H1 (cell line): ENCODE results near the gene GCK. TPM values are rescaled to one million over a fixed set of nuclear protein-coding genes. Genes with fewer than 3 reads are reported as not detected.

Experiments
- CTCF ChIA-PET: fragments of 300-600 bp; sonication (Branson Sonifier 250); formaldehyde crosslinking; loops from one replicate; lab custom pipeline; 2021; ENCODE audit not compliant: partially characterized antibody; lab: Charles Lee
- POLR2A ChIA-PET: fragments of 300-600 bp; sonication (Branson Sonifier 250); formaldehyde crosslinking; loops from one replicate; lab custom pipeline; 2021; ENCODE audit warnings: inconsistent platforms; ENCODE audit not compliant: partially characterized antibody; lab: Charles Lee
- DNase-seq, 2 experiments: peaks; one replicate each; pipeline versions ENCODE4 v3.0.0 to v3.0.0-alpha.2; 2010 to 2022; ENCODE audit warnings: low spot score in 2 of 2, low read depth in 1 of 2, mixed read lengths in 1 of 2
- FAIRE-seq: peaks from 2 replicates; lab custom pipeline; 2011; peaks lifted over from hg19 to GRCh38; lab: Jason Lieb, UNC
- H2AFZ ChIP-seq: 2 replicates; pipeline ENCODE4 v1.8.1; 2012; ENCODE audit warnings: low read length, inconsistent platforms
- H2AK5ac ChIP-seq: 2 replicates; pipeline ENCODE4 v1.6.1; 2013; ENCODE audit warnings: low read depth, low read length
- H2BK120ac ChIP-seq: replicated peaks from 2 replicates; pipeline ENCODE3; 2013; ENCODE audit warnings: low read depth, low read length, inconsistent platforms
- H2BK12ac ChIP-seq: 2 replicates; pipeline ENCODE4 v1.6.1; 2013; ENCODE audit warnings: low read depth, low read length
- H2BK15ac ChIP-seq: 2 replicates; pipeline ENCODE4 v1.6.1; 2013; ENCODE audit warnings: low read length
- H2BK20ac ChIP-seq: 2 replicates; pipeline ENCODE4 v1.6.1; 2013; ENCODE audit warnings: low read length
- H2BK5ac ChIP-seq: 2 replicates; pipeline ENCODE4 v1.6.1; 2013; ENCODE audit warnings: low read depth, low read length
- H3K14ac ChIP-seq: 2 replicates; pipeline ENCODE4 v1.6.1; 2013; ENCODE audit warnings: inconsistent platforms; ENCODE audit not compliant: insufficient read length
- H3K18ac ChIP-seq: 2 replicates; pipeline ENCODE4 v1.6.1; 2013; ENCODE audit warnings: low read length; ENCODE audit errors: extremely low read depth
- H3K23ac ChIP-seq: 2 replicates; pipeline ENCODE4 v1.6.1; 2013; ENCODE audit warnings: inconsistent platforms; ENCODE audit not compliant: insufficient read length
- H3K23me2 ChIP-seq: 2 replicates; pipeline ENCODE4 v1.6.1; 2013; ENCODE audit warnings: low read depth, low read length
- H3K27ac ChIP-seq: 2 replicates; pipeline ENCODE4 v1.6.1; 2011; ENCODE audit warnings: low read depth, low read length, inconsistent platforms
- H3K27me3 ChIP-seq, 4 experiments: replicated peaks in 1 of 4; 1 replicate in 1 of 4; 2 replicates in 3 of 4; pipeline versions ENCODE4 v1.6.1 to v1.8.1; 2011 to 2013; ENCODE audit warnings: low read length in 3 of 4, mild to moderate bottlenecking in 3 of 4, inconsistent platforms in 2 of 4, mixed read lengths in 2 of 4, moderate library complexity in 1 of 4; ENCODE audit not compliant: control insufficient read depth in 3 of 4, insufficient read depth in 3 of 4; ENCODE audit errors: extremely low read depth in 1 of 4
- H3K36me3 ChIP-seq, 4 experiments: 2 replicates each; pipeline versions ENCODE4 v1.6.1 to v1.8.1; 2011 to 2013; ENCODE audit warnings: mild to moderate bottlenecking in 4 of 4, low read length in 3 of 4, moderate library complexity in 2 of 4, control low read depth in 1 of 4, inconsistent platforms in 1 of 4; ENCODE audit not compliant: insufficient read depth in 4 of 4, control insufficient read depth in 2 of 4
- H3K4ac ChIP-seq: replicated peaks from 2 replicates; pipeline ENCODE3; 2013; ENCODE audit warnings: low read length, low read depth, mixed read lengths, inconsistent platforms; ENCODE audit not compliant: insufficient read length
- H3K4me1 ChIP-seq, 4 experiments: replicated peaks in 1 of 4; 1 replicate in 1 of 4; 2 replicates in 3 of 4; pipeline versions ENCODE4 v1.6.1 to v1.8.1; 2011 to 2013; ENCODE audit warnings: low read length in 3 of 4, inconsistent platforms in 2 of 4, mixed read lengths in 1 of 4; ENCODE audit not compliant: insufficient read depth in 4 of 4, control insufficient read depth in 3 of 4
- H3K4me2 ChIP-seq, 2 experiments: 2 replicates each; pipeline versions ENCODE4 v1.6.1 to v1.8.1; 2011 to 2013; ENCODE audit warnings: low read depth in 2 of 2, low read length in 2 of 2, control low read depth in 1 of 2, inconsistent platforms in 1 of 2, mild to moderate bottlenecking in 1 of 2; ENCODE audit not compliant: insufficient read depth in 1 of 2
- H3K4me3 ChIP-seq, 4 experiments: fragments of 200-600, 300-600 bp in 1 of 4; sonication (generic), shearing (Covaris generic), sonication (Bioruptor Twin) in 1 of 4; 2 replicates each; pipeline versions ENCODE4 v1.5.1 to v1.8.1; 2011 to 2016; ENCODE audit warnings: low read length in 4 of 4, low read depth in 3 of 4, control low read depth in 2 of 4, inconsistent platforms in 2 of 4, mild to moderate bottlenecking in 2 of 4, mixed read lengths in 1 of 4, moderate library complexity in 1 of 4; ENCODE audit not compliant: insufficient read depth in 2 of 4; ENCODE audit errors: extremely low read depth in 1 of 4
- H3K56ac ChIP-seq: replicated peaks from 2 replicates; pipeline ENCODE3; 2013; ENCODE audit warnings: low read depth, mild to moderate bottlenecking, mixed read lengths, low read length, inconsistent platforms; ENCODE audit not compliant: insufficient read length
- H3K79me1 ChIP-seq: 2 replicates; pipeline ENCODE4 v1.6.1; 2013; ENCODE audit warnings: low read depth, low read length, control low read depth
- H3K79me2 ChIP-seq, 2 experiments: 2 replicates each; pipeline versions ENCODE4 v1.6.1 to v1.8.1; 2012 to 2013; ENCODE audit warnings: low read length in 2 of 2, mild to moderate bottlenecking in 2 of 2, inconsistent platforms in 1 of 2; ENCODE audit not compliant: insufficient read depth in 2 of 2, control insufficient read depth in 1 of 2
- H3K9ac ChIP-seq, 4 experiments: replicated peaks in 1 of 4; 1 replicate in 1 of 4; 2 replicates in 3 of 4; pipeline versions ENCODE4 v1.6.1 to v1.8.1; 2011 to 2013; ENCODE audit warnings: low read depth in 3 of 4, low read length in 3 of 4, control low read depth in 2 of 4, mild to moderate bottlenecking in 2 of 4, moderate library complexity in 2 of 4, inconsistent platforms in 1 of 4; ENCODE audit errors: extremely low read depth in 1 of 4
- H3K9me3 ChIP-seq, 2 experiments: 2 replicates each; pipeline versions ENCODE4 v1.6.1 to v1.8.1; 2012 to 2013; ENCODE audit warnings: mild to moderate bottlenecking in 2 of 2, moderate library complexity in 2 of 2, control low read depth in 1 of 2, inconsistent platforms in 1 of 2, low read depth in 1 of 2, low read length in 1 of 2, mixed read lengths in 1 of 2; ENCODE audit not compliant: insufficient read depth in 2 of 2
- H4K20me1 ChIP-seq, 2 experiments: replicated peaks in 1 of 2; 2 replicates each; pipeline versions ENCODE3 to v1.8.1; 2011 to 2013; ENCODE audit warnings: inconsistent platforms in 2 of 2, low read length in 2 of 2, mild to moderate bottlenecking in 1 of 2; ENCODE audit not compliant: insufficient read depth in 2 of 2, control insufficient read depth in 1 of 2
- H4K5ac ChIP-seq: 2 replicates; pipeline ENCODE4 v1.6.1; 2013; ENCODE audit warnings: low read length, low read depth, mixed read lengths, inconsistent platforms; ENCODE audit not compliant: insufficient read length
- H4K8ac ChIP-seq: 2 replicates; pipeline ENCODE4 v1.8.0; 2013; ENCODE audit warnings: mild to moderate bottlenecking, moderate library complexity, low read length, inconsistent platforms; ENCODE audit not compliant: insufficient read depth; ENCODE audit errors: extremely low read depth
- H4K91ac ChIP-seq: replicated peaks from 2 replicates; pipeline ENCODE3; 2013; ENCODE audit warnings: low read length, mixed read lengths, inconsistent platforms; ENCODE audit not compliant: insufficient read length
- TEAD4 ChIP-seq: IDR thresholded peaks from 2 replicates; pipeline ENCODE4 v1.6.1; 2012; ENCODE audit warnings: low read depth, low read length, inconsistent platforms, mixed read lengths
- WGBS, 2 experiments: shearing (Covaris generic) in 1 of 2; methylation state at CpG; one replicate each; pipeline versions ENCODE4 v1.1.6 to v1.1.7; 2013 to 2015; ENCODE audit warnings: low lambda C conversion rate in 2 of 2, mixed read lengths in 2 of 2, inconsistent platforms in 1 of 2, low coverage in 1 of 2, missing lambda C conversion rate in 1 of 2; ENCODE audit not compliant: insufficient replicate concordance in 2 of 2, insufficient coverage in 1 of 2, insufficient read length in 1 of 2; ENCODE audit errors: extremely low coverage in 1 of 2, missing lambda C conversion rate in 1 of 2; 5-methylcytosine and 5-hydroxymethylcytosine counted together
- polyA plus RNA-seq, 7 experiments: library from polyadenylated mRNA; depleted of rRNA in 3 of 7; stranded (reverse) in 5 of 7; unstranded in 2 of 7; fragments of >200 nt in 5 of 7; fragments of 200-250 nt in 2 of 7; gene quantifications; 1 replicate in 5 of 7; 2 replicates in 1 of 7; 4 replicates in 1 of 7; pipeline versions ENCODE4 v1.2.1 to v1.2.3, GENCODE V29; 2011 to 2013; ENCODE audit warnings: missing spikeins in 2 of 7, mixed read lengths in 2 of 7
- total RNA-seq: library from RNA; stranded (reverse); fragmentation: NEBNext Ultra II Directional; extraction: Animal tissue kit (Norgen Biotek cat#: 25700); gene quantifications from 2 replicates; pipeline ENCODE4 v1.2.1, GENCODE V29; 2021

Gene GCK
- total and polyA plus RNA-seq, 2 of the 8 experiments (the other 6 are each of a cell fraction or from before 2014, with no cell fraction given): 2.4 to 4.9 TPM

GRCh38 chr7:44161371-44161770 is 27.9 kb downstream of the GCK start:
- Histone ChIP-seq H4K20me1 (no peaks in the 10 kb centered on the region), H2BK15ac (no peak overlapping the region), H2AFZ (no peak overlapping the region), H2AK5ac (no peak overlapping the region), H3K4ac (no peak overlapping the region), H3K79me2 (no peaks in the 10 kb centered on the region), H3K4me3 (no peak overlapping the region), H4K8ac (no peak overlapping the region), H3K4me2 (no peak overlapping the region), H3K36me3 (no peaks in the 10 kb centered on the region), H3K27me3 (no peaks in the 10 kb centered on the region; a peak in 1 of 7 replicates), H2BK12ac (no peak overlapping the region), H3K9ac (no peak overlapping the region), H4K91ac (no peak overlapping the region), H3K23ac (no peak overlapping the region), H3K27ac (no peak overlapping the region), H3K79me1 (no peaks in the 10 kb centered on the region), H3K56ac (no peak overlapping the region), H3K4me1 (peaks cover 2 to 5% (median 4%) of the 10 kb centered on the region in 4 experiments; a peak in 5 of 7 replicates), H3K9me3 (no peaks in the 10 kb centered on the region), H4K5ac (no peak overlapping the region), H2BK5ac (no peak overlapping the region), H3K14ac (no peak overlapping the region), H3K18ac (no peak overlapping the region), H2BK120ac (no peak overlapping the region), H2BK20ac (no peak overlapping the region), H3K23me2 (no peaks in the 10 kb centered on the region)
- TF ChIP-seq TEAD4: no peak
- DNase-seq (no peak), FAIRE-seq (no peak)
- ChIA-PET POLR2A (no interaction called here), CTCF (interaction anchor here (2.0 kb wide), 1 partner anchor 17 kb away, joined by 4 read pairs; no protein-coding TSS in a partner anchor)
- WGBS, 2 experiments: 100% methylated on average over 2 of the region's 2 CpGs; no CpG with 5 or more reads in 1 of the 2 experiments
